H9 (cell line): ENCODE results near the gene CBX8. TPM values are rescaled to one million over a fixed set of nuclear protein-coding genes. Genes with fewer than 3 reads are reported as not detected.

Experiments used
- DNase-seq: peaks from one replicate; pipeline ENCODE4 v3.0.0-alpha.2; 2017
- H2AFZ ChIP-seq: one replicate; pipeline ENCODE4 v1.6.1; 2013; ENCODE audit warnings: mild to moderate bottlenecking, low read length, control low read depth, moderate library complexity
- H2AK5ac ChIP-seq: 2 replicates; pipeline ENCODE4 v1.6.1; 2013; ENCODE audit warnings: low read length, control low read depth, mixed read lengths; ENCODE audit not compliant: insufficient read length
- H2BK120ac ChIP-seq: one replicate; pipeline ENCODE4 v1.6.1; 2013; ENCODE audit warnings: low read depth, mild to moderate bottlenecking, low read length, control low read depth, inconsistent platforms; ENCODE audit not compliant: poor library complexity, severe bottlenecking
- H2BK12ac ChIP-seq: 2 replicates; pipeline ENCODE4 v1.6.1; 2013; ENCODE audit warnings: low read length, control low read depth, mixed read lengths, low read depth; ENCODE audit not compliant: insufficient read length
- H2BK15ac ChIP-seq: 2 replicates; pipeline ENCODE4 v1.6.1; 2013; ENCODE audit warnings: low read depth, low read length, control low read depth
- H2BK20ac ChIP-seq: one replicate; pipeline ENCODE4 v1.6.1; 2013; ENCODE audit warnings: low read depth, mild to moderate bottlenecking, low read length, control low read depth, inconsistent platforms; ENCODE audit not compliant: poor library complexity, severe bottlenecking
- H2BK5ac ChIP-seq: 2 replicates; pipeline ENCODE4 v1.6.1; 2013; ENCODE audit warnings: low read length, control low read depth, mixed read lengths; ENCODE audit not compliant: insufficient read length
- H3K14ac ChIP-seq: 2 replicates; pipeline ENCODE4 v1.6.1; 2013; ENCODE audit warnings: low read length, control low read depth; ENCODE audit not compliant: insufficient read depth
- H3K18ac ChIP-seq: 2 replicates; pipeline ENCODE4 v1.6.1; 2013; ENCODE audit warnings: low read depth, mild to moderate bottlenecking, mixed read lengths, low read length, control low read depth; ENCODE audit not compliant: insufficient read length
- H3K23ac ChIP-seq: 2 replicates; pipeline ENCODE4 v1.6.1; 2013; ENCODE audit warnings: low read length, control low read depth, mixed read lengths, low read depth; ENCODE audit not compliant: insufficient read length
- H3K23me2 ChIP-seq: 2 replicates; pipeline ENCODE4 v1.6.1; 2013; ENCODE audit warnings: low read depth, mild to moderate bottlenecking, mixed read lengths, low read length, control low read depth; ENCODE audit not compliant: insufficient read length, poor library complexity, severe bottlenecking
- H3K27ac ChIP-seq: 2 replicates; pipeline ENCODE4 v1.5.1; 2013; ENCODE audit warnings: low read length, control low read depth, mixed read lengths, low read depth; ENCODE audit not compliant: insufficient read length
- H3K27me3 ChIP-seq: 2 replicates; pipeline ENCODE4 v1.6.1; 2013; ENCODE audit warnings: low read length, control low read depth, inconsistent platforms; ENCODE audit not compliant: insufficient read depth
- H3K4ac ChIP-seq: 2 replicates; pipeline ENCODE4 v1.6.1; 2013; ENCODE audit warnings: low read depth, mild to moderate bottlenecking, control low read depth, inconsistent platforms, low read length, moderate library complexity
- H3K4me1 ChIP-seq: 2 replicates; pipeline ENCODE4 v1.6.1; 2013; ENCODE audit warnings: low read length, control low read depth, inconsistent platforms; ENCODE audit not compliant: insufficient read depth
- H3K4me2 ChIP-seq: 2 replicates; pipeline ENCODE4 v1.6.1; 2013; ENCODE audit warnings: low read length, control low read depth, mixed read lengths; ENCODE audit not compliant: insufficient read length, insufficient read depth
- H3K56ac ChIP-seq: 2 replicates; pipeline ENCODE4 v1.6.1; 2013; ENCODE audit warnings: low read depth, mild to moderate bottlenecking, mixed read lengths, low read length, control low read depth; ENCODE audit not compliant: insufficient read length
- H3K79me1 ChIP-seq: 2 replicates; pipeline ENCODE4 v1.6.1; 2013; ENCODE audit warnings: low read depth, mild to moderate bottlenecking, moderate library complexity, low read length, control low read depth, inconsistent platforms; ENCODE audit not compliant: insufficient read depth, poor library complexity, severe bottlenecking
- H3K79me2 ChIP-seq: 2 replicates; pipeline ENCODE4 v1.6.1; 2013; ENCODE audit warnings: low read length, control low read depth, inconsistent platforms; ENCODE audit not compliant: insufficient read depth
- H3K9ac ChIP-seq: 2 replicates; pipeline ENCODE4 v1.6.1; 2013; ENCODE audit warnings: low read length, control low read depth, mixed read lengths; ENCODE audit not compliant: insufficient read length; ENCODE audit errors: extremely low read depth
- H3K9me3 ChIP-seq: one replicate; pipeline ENCODE4 v1.6.1; 2013; ENCODE audit warnings: low read depth, low read length, inconsistent platforms; ENCODE audit not compliant: control insufficient read depth
- H3T11ph ChIP-seq: one replicate; pipeline ENCODE4 v1.6.1; 2013; ENCODE audit warnings: mild to moderate bottlenecking, low read length, control low read depth, inconsistent platforms
- H4K20me1 ChIP-seq: one replicate; pipeline ENCODE4 v1.6.1; 2013; ENCODE audit not compliant: control insufficient read depth, insufficient read length, insufficient read depth
- H4K5ac ChIP-seq: 2 replicates; pipeline ENCODE4 v1.6.1; 2013; ENCODE audit warnings: low read depth, mild to moderate bottlenecking, mixed read lengths, low read length, control low read depth; ENCODE audit not compliant: insufficient read length
- H4K8ac ChIP-seq: replicated peaks from 2 replicates; pipeline ENCODE4 v1.6.1; 2013; ENCODE audit warnings: low read length, control low read depth, mixed read lengths, low read depth; ENCODE audit not compliant: insufficient read length
- H4K91ac ChIP-seq: 2 replicates; pipeline ENCODE4 v1.6.1; 2013; ENCODE audit warnings: low read depth, mild to moderate bottlenecking, moderate library complexity, mixed read lengths, low read length, control low read depth; ENCODE audit not compliant: insufficient read length
- H3K27ac Mint-ChIP-seq, 3 experiments: 2 replicates in 2 of 3; 3 replicates in 1 of 3; pipeline ENCODE4 v1.8.0; 2020 to 2021; ENCODE audit warnings: mixed read lengths in 3 of 3, mild to moderate bottlenecking in 1 of 3, moderate library complexity in 1 of 3
- H3K27me3 Mint-ChIP-seq: 2 replicates; pipeline ENCODE4 v1.8.0; 2021; ENCODE audit warnings: low read depth, mild to moderate bottlenecking, moderate library complexity, mixed read lengths
- H3K36me3 Mint-ChIP-seq, 3 experiments: 2 replicates in 2 of 3; 3 replicates in 1 of 3; pipeline ENCODE4 v1.8.0; 2020 to 2021; ENCODE audit warnings: low read depth in 3 of 3, mixed read lengths in 3 of 3; ENCODE audit not compliant: insufficient read depth in 1 of 3
- H3K4me1 Mint-ChIP-seq, 2 experiments: 2 replicates each; pipeline ENCODE4 v1.8.0; 2020; ENCODE audit warnings: mixed read lengths in 2 of 2
- H3K4me3 Mint-ChIP-seq, 2 experiments: 2 replicates in 1 of 2; 3 replicates in 1 of 2; pipeline ENCODE4 v1.8.0; 2020 to 2021; ENCODE audit warnings: mild to moderate bottlenecking in 2 of 2, mixed read lengths in 2 of 2, moderate library complexity in 1 of 2
- H3K9me3 Mint-ChIP-seq, 2 experiments: 2 replicates in 1 of 2; 3 replicates in 1 of 2; pipeline ENCODE4 v1.8.0; 2020; ENCODE audit warnings: mild to moderate bottlenecking in 2 of 2, mixed read lengths in 2 of 2, moderate library complexity in 1 of 2
- WGBS: extraction: QIAGEN DNeasy Blood & Tissue Kit; methylation state at CpG from one replicate; pipeline ENCODE4 v1.1.7; 2013; ENCODE audit warnings: missing lambda C conversion rate, low lambda C conversion rate, mixed read lengths; ENCODE audit not compliant: insufficient read length; ENCODE audit errors: extremely low coverage; 5-methylcytosine and 5-hydroxymethylcytosine counted together
- total RNA-seq: library from RNA; stranded (reverse); gene quantifications from 2 replicates; pipeline ENCODE4 v1.2.1, GENCODE V29; 2021
- TF ChIP-seq, protein P1 (sequence below): fragments of 200-600 bp; sonication (generic); conservative IDR thresholded peaks from 3 replicates; pipeline ENCODE4 v1.8.0; 2021; ENCODE audit warnings: antibody characterized with exemption, mild to moderate bottlenecking

Gene CBX8
- total RNA-seq, 1 experiment from 2014 or later = 1.2 TPM

DNA sequence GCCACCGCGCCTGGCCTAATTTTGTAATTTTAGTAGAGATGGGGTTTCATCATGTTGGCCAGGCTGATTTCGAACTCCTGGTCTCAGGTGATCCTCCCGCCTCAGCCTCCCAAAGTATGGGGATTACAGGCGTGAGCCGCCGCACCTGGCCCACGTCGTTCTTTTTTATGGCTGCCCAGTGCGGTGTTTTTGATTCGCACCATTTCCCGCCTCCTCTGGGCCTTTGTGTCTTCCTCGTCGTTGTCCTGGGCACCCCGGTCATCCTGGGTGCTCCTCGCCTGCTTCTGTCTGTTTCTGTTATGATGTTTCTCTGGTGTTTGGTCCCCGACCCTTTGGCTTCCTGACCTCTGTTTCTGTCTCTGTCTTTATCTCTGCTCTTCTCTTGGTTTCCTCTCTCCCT, 27.4 kb upstream of the CBX8 start:
- H2AFZ ChIP-seq = no peak overlapping the region
- Mint-ChIP-seq H3K36me3 (peaks cover 0 to 5% (median 3%) of the 10 kb centered on the region in 3 experiments; a peak in 4 of 7 replicates), H3K9me3 (peaks cover 7 to 13% of the 10 kb centered on the region in 2 experiments; a peak in 4 of 5 replicates), H3K4me3 (no peak overlapping the region), H3K27me3 (peaks cover 100% of the 10 kb centered on the region), H3K4me1 (peaks cover 2 to 6% of the 10 kb centered on the region in 2 experiments), H3K27ac (no peak overlapping the region)
- H3K27ac ChIP-seq = no peak overlapping the region
- H3K79me1 ChIP-seq = no peaks in the 10 kb centered on the region
- no peaks in the 10 kb centered on the region for H3K79me2 ChIP-seq
- H2BK15ac ChIP-seq = no peak overlapping the region
- H3K56ac ChIP-seq = no peak overlapping the region
- no peak overlapping the region for H3T11ph ChIP-seq
- H4K8ac ChIP-seq = no peak overlapping the region
- no peak overlapping the region for H2BK120ac ChIP-seq
- no peak overlapping the region for H3K4me2 ChIP-seq
- WGBS = no CpG with 5 or more reads among the region's 17 CpGs
- no peaks in the 10 kb centered on the region for H3K4me1 ChIP-seq
- no peak overlapping the region for H3K14ac ChIP-seq
- no peak overlapping the region for H3K18ac ChIP-seq
- H3K9me3 ChIP-seq = no peaks in the 10 kb centered on the region
- H3K23ac ChIP-seq = no peak overlapping the region
- no peak overlapping the region for H2BK12ac ChIP-seq
- H3K23me2 ChIP-seq = no peaks in the 10 kb centered on the region
- TF ChIP-seq, protein P1, sequence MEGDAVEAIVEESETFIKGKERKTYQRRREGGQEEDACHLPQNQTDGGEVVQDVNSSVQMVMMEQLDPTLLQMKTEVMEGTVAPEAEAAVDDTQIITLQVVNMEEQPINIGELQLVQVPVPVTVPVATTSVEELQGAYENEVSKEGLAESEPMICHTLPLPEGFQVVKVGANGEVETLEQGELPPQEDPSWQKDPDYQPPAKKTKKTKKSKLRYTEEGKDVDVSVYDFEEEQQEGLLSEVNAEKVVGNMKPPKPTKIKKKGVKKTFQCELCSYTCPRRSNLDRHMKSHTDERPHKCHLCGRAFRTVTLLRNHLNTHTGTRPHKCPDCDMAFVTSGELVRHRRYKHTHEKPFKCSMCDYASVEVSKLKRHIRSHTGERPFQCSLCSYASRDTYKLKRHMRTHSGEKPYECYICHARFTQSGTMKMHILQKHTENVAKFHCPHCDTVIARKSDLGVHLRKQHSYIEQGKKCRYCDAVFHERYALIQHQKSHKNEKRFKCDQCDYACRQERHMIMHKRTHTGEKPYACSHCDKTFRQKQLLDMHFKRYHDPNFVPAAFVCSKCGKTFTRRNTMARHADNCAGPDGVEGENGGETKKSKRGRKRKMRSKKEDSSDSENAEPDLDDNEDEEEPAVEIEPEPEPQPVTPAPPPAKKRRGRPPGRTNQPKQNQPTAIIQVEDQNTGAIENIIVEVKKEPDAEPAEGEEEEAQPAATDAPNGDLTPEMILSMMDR = no peak
- H4K91ac ChIP-seq = no peak overlapping the region
- DNase-seq = no peak
- no peak overlapping the region for H4K5ac ChIP-seq
- H2BK5ac ChIP-seq = no peak overlapping the region
- peaks cover 24% of the 10 kb centered on the region; the same call in 1 of the 2 replicates for H3K27me3 ChIP-seq
- no peak overlapping the region for H2AK5ac ChIP-seq
- no peak overlapping the region for H3K9ac ChIP-seq
- no peak overlapping the region for H2BK20ac ChIP-seq
- H4K20me1 ChIP-seq = no peaks in the 10 kb centered on the region
- H3K4ac ChIP-seq = no peak overlapping the region
